BLaER1 treated with 17β-estradiol and CSF1 and Interleukin-3, amounts not matched to agents 10 nM and 100 nM (cell line): ENCODE data around the gene BRSK2.

Source experiments
- H3K27ac ChIP-seq, 11 experiments: shearing (Covaris generic); formaldehyde crosslinking; 2 replicates each; pipeline ENCODE4 v1.8.1; 2022
- H3K27me3 ChIP-seq, 11 experiments: shearing (Covaris generic); formaldehyde crosslinking; 2 replicates each; pipeline ENCODE4 v1.8.1; 2022
- H3K36me3 ChIP-seq, 11 experiments: shearing (Covaris generic); formaldehyde crosslinking; 2 replicates each; pipeline ENCODE4 v1.8.1; 2022
- H3K4me1 ChIP-seq, 10 experiments: shearing (Covaris generic); formaldehyde crosslinking; 2 replicates each; pipeline ENCODE4 v1.8.1; 2022
- H3K4me2 ChIP-seq, 11 experiments: shearing (Covaris generic); formaldehyde crosslinking; 2 replicates each; pipeline ENCODE4 v1.8.1; 2022
- H3K4me3 ChIP-seq, 10 experiments: shearing (Covaris generic); formaldehyde crosslinking; 2 replicates each; pipeline ENCODE4 v1.8.1; 2022
- H3K9ac ChIP-seq, 11 experiments: shearing (Covaris generic); formaldehyde crosslinking; 2 replicates each; pipeline ENCODE4 v1.8.1; 2022
- H3K9me3 ChIP-seq, 11 experiments: shearing (Covaris generic); formaldehyde crosslinking; replicated peaks in 1 of 11; 2 replicates each; pipeline ENCODE4 v1.8.1; 2022
- H4K20me1 ChIP-seq, 11 experiments: shearing (Covaris generic); formaldehyde crosslinking; 2 replicates each; pipeline ENCODE4 v1.8.1; 2022
- Cebpa-rat ChIP-seq, 11 experiments: shearing (Covaris generic); IDR thresholded peaks; 2 replicates each; pipeline ENCODE4 v1.8.1; 2022

Gene BRSK2

DNA sequence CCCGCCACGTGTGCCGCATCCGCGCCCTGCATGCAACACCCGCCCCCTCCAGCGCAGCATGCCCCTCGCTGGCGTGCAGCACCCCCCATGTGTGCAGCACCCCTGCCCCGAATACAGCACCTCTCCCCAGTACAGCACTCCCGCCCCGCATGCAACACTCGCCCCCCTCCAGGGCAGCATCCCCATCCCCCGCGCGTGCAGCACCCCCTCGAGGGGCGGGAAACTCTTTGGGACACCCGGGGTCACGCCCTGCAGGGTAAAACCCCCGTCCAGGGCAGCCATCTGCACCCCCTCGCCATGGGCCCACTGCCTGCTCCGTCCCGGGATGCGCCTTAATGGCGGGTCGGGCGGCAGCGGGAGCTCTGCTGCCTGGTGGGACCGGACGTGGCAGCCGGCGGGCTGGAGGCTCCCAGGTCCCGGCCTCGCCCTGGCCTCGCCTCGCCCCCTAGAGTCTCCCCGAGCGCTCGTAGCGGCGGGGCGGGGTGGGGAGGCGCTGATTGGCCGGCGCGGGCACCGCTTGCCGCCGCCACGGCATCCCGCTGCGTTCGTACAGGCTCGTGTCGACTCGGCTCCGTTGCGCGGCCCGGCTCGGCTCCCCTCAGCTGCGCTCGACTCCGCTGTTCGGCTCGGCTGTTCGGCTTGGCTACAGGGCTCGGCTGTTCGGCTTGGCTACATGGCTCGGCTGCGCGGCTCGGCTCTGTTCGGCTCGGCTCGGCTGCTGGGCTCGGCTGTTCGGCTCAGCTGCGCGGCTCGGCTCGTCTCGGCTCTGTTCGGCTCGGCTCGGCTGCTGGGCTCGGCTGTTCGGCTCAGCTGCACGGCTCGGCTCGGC lies 417 bp upstream of the BRSK2 start:
- Histone ChIP-seq H3K4me3 (peak overlapping the region; percentile 54 to 72 (median 62)), H3K27me3 (peaks cover 53 to 67% (median 62%) of the 10 kb centered on the region in 11 experiments), H3K9ac (peak overlapping the region; percentile 61 to 80 (median 72)), H3K9me3 (no peaks in the 10 kb centered on the region), H3K36me3 (no peaks in the 10 kb centered on the region), H3K27ac (peak overlapping the region in 6 of 11 experiments; percentile 6 to 58 (median 45); a peak in 11 of 22 replicates), H4K20me1 (peaks cover 0 to 42% (median 10%) of the 10 kb centered on the region in 11 experiments; a peak in 14 of 22 replicates), H3K4me2 (peak overlapping the region; percentile 95 to 100 (median 98)), H3K4me1 (peaks cover 20 to 37% (median 32%) of the 10 kb centered on the region in 10 experiments)
- TF ChIP-seq Cebpa-rat (IDR thresholded peaks at IDR 0.05), result no peak

DNA sequence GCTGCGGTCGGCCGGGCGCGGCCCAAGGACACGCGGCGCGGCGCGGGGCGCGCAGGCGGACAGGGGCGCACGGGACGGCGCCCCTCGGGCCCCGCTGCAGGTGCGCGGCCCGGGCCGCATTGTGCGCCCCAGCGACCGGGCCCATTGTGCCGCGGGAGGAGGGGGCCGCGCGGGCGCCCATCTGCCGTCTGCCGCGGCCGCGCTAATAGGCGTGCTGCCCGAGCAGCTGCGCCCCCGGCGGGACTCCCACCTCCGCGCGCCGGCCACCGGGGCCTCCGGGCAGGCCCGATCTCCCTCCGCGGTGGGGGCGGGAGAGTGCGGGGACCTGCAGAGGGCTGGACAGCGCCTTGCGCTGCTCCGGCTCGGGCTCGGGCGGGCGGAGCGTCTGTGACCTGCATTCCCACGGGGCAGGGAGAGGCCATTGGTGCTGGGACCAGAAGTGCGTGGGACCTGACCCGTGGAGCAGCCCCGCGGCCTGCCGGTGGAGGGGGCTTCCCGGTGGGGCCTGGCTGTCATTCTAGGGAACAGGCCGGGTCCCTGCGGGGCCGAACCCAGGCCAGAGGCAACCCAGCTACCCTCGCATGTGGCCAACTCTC lies 933 bp downstream of the BRSK2 start:
- Histone ChIP-seq H3K4me3 (peak overlapping the region in 1 of 10 experiments; percentile 19; a peak in 1 of 20 replicates), H3K36me3 (no peaks in the 10 kb centered on the region), H4K20me1 (peaks cover 0 to 42% (median 10%) of the 10 kb centered on the region in 11 experiments; a peak in 15 of 22 replicates), H3K9me3 (no peaks in the 10 kb centered on the region), H3K4me1 (peaks cover 10 to 26% (median 22%) of the 10 kb centered on the region in 10 experiments), H3K4me2 (peak overlapping the region in 7 of 11 experiments; percentile 11 to 99 (median 21); a peak in 5 of 22 replicates), H3K27me3 (peaks cover 53 to 67% (median 62%) of the 10 kb centered on the region in 11 experiments), H3K27ac (no peak overlapping the region), H3K9ac (no peak overlapping the region)
- no peak for TF ChIP-seq Cebpa-rat (IDR thresholded peaks at IDR 0.05)

DNA sequence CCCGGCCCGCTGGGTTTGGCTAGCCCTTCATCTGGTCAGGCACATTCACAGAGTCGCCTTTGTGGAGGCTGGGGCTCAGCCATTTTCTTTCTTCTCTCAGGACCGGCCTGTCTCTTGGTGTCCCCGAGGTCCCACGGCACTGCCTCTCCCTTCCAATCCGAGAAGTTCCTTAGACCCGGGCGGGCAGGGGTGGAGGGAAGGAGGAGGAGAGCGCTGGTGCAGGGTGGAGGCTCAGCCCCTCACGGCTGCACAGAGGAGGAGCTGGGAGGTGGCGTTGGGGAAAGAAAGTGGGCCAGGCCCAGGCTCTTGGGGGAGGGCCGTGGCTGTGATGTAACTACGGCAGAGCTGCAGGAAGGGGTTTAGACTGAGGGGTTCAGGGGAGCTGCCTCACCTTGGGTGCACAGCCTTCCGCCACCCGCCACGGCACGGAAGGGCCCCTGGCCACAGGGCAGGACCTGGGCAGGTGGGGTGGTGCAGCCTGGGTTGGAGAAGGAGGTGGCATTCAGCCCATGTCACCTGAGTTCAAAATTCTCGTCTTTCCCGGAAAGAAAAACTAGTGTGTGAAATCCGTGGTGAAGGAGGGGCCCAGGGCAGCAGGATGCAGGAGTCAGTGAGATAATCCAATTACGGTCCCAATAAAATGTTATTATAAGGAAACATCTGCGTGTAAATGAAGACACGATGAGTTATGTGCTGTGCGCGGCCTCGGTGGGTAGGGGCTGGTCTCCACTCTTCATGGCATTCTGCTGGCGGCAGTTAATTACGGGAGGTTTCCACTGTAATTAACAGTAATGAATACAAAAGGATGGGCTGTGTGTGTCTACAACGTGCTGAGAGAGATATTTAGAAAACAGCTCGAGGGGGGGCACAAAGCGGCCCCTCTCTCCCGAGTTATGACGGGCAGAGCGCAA lies 1.7 kb downstream of the BRSK2 start:
- H3K4me2 ChIP-seq, result peak overlapping the region in 4 of 11 experiments; percentile 11 to 35 (median 19); a peak in 3 of 22 replicates
- H3K27ac ChIP-seq, result no peak overlapping the region
- no peaks in the 10 kb centered on the region for H3K9me3 ChIP-seq
- TF ChIP-seq Cebpa-rat (IDR thresholded peaks at IDR 0.05), result no peak
- H4K20me1 ChIP-seq, result peaks cover 0 to 44% (median 10%) of the 10 kb centered on the region in 11 experiments; a peak in 15 of 22 replicates
- no peaks in the 10 kb centered on the region for H3K36me3 ChIP-seq
- H3K27me3 ChIP-seq, result peaks cover 53 to 67% (median 62%) of the 10 kb centered on the region in 11 experiments
- H3K9ac ChIP-seq, result no peak overlapping the region
- H3K4me3 ChIP-seq, result no peak overlapping the region
- peaks cover 10 to 26% (median 22%) of the 10 kb centered on the region in 10 experiments for H3K4me1 ChIP-seq

DNA sequence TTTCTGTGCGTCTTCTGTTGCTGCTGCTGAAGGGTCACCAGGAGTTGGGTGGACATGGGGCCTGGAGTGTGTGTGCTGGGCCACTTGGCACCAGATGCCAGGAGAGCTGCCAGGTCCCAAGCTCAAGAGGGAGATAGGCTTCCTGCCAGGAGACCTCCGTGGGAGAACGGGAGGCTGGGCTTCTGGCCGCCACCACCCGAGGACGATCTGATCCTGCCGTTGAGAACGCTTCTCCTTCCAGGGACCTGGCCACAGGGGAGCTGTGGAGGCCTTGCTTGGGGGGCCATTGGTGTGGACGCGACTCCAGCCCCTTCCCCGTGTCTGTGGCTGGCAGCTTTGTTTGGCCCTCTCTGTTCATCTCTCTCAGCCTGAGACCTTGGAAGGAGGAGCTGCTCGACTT lies 2.4 kb downstream of the BRSK2 start:
- Histone ChIP-seq H3K9ac (no peak overlapping the region), H3K4me1 (peaks cover 10 to 26% (median 21%) of the 10 kb centered on the region in 10 experiments), H3K27me3 (peaks cover 53 to 66% (median 62%) of the 10 kb centered on the region in 11 experiments), H3K27ac (no peak overlapping the region), H3K4me3 (no peak overlapping the region), H3K36me3 (no peaks in the 10 kb centered on the region), H3K4me2 (no peak overlapping the region), H3K9me3 (no peaks in the 10 kb centered on the region), H4K20me1 (peaks cover 0 to 50% (median 11%) of the 10 kb centered on the region in 11 experiments; a peak in 16 of 22 replicates)
- no peak for TF ChIP-seq Cebpa-rat (IDR thresholded peaks at IDR 0.05)

DNA sequence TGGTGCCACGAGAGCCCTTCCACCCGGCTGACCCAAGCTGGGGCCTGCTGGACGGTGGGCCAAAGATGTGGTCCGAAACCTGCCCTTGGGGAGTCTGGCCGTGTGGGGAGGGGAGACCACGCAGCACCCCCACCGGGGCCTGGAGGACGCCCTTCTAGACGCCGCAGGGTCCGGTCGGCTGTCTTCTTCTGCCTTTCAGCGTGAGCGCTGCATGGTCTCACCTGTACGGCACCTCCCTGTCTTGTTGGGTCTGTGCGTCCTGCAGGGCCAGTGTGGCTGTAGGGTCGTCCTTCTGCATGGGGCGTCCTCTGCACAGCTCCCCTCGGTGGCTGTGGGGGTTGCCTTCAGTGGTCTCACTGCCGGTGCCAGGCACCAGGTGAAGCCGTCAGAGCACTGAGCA lies 2.8 kb downstream of the BRSK2 start:
- Histone ChIP-seq H3K9me3 (no peaks in the 10 kb centered on the region), H3K4me1 (peaks cover 10 to 24% (median 17%) of the 10 kb centered on the region in 10 experiments), H3K27me3 (peaks cover 53 to 62% (median 61%) of the 10 kb centered on the region in 11 experiments), H3K9ac (no peak overlapping the region), H4K20me1 (peaks cover 0 to 54% (median 11%) of the 10 kb centered on the region in 11 experiments; a peak in 16 of 22 replicates), H3K36me3 (no peaks in the 10 kb centered on the region), H3K4me2 (no peak overlapping the region), H3K4me3 (no peak overlapping the region), H3K27ac (no peak overlapping the region)
- no peak for TF ChIP-seq Cebpa-rat (IDR thresholded peaks at IDR 0.05)

DNA sequence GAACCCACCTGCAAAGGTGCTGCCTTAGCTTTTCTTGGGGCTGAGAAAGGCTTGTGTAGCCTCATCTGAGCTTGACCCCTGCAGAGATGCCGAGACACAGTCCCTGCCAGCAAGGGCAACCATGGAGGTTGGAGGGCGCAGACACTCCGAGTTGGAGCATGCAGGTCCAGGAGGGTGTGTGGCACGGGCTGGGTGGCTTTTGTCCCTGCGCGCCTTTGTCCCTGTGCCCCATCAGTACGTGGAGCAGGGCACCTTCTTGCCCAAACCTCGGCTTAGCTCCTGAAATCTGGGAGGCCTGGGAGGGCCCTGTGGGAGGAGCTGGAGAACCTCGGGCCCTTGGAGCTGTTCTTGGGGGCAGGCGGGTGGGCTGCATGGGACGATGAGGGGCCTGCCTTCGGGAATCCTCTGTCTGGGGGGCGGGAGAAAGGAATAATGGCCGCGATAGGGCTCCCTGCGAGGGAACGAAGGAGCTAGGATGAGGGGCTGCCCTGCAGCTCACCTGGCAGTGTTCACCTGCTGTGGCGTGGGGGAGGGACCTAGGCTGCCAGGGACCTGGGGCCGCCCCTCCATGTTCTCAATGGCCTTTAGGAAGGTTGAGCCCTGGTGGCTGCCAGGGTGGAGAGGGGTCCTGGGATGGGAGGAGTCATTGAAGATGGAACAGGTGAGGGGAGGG lies 3.4 kb downstream of the BRSK2 start:
- Histone ChIP-seq H3K9ac (no peak overlapping the region), H3K9me3 (no peaks in the 10 kb centered on the region), H3K27ac (no peak overlapping the region), H3K27me3 (peaks cover 47 to 56% (median 55%) of the 10 kb centered on the region in 11 experiments), H3K4me1 (peaks cover 10 to 18% (median 12%) of the 10 kb centered on the region in 10 experiments), H4K20me1 (peaks cover 0 to 60% (median 11%) of the 10 kb centered on the region in 11 experiments; a peak in 16 of 22 replicates), H3K4me2 (no peak overlapping the region), H3K36me3 (no peaks in the 10 kb centered on the region), H3K4me3 (no peak overlapping the region)
- TF ChIP-seq Cebpa-rat (IDR thresholded peaks at IDR 0.05), result no peak

DNA sequence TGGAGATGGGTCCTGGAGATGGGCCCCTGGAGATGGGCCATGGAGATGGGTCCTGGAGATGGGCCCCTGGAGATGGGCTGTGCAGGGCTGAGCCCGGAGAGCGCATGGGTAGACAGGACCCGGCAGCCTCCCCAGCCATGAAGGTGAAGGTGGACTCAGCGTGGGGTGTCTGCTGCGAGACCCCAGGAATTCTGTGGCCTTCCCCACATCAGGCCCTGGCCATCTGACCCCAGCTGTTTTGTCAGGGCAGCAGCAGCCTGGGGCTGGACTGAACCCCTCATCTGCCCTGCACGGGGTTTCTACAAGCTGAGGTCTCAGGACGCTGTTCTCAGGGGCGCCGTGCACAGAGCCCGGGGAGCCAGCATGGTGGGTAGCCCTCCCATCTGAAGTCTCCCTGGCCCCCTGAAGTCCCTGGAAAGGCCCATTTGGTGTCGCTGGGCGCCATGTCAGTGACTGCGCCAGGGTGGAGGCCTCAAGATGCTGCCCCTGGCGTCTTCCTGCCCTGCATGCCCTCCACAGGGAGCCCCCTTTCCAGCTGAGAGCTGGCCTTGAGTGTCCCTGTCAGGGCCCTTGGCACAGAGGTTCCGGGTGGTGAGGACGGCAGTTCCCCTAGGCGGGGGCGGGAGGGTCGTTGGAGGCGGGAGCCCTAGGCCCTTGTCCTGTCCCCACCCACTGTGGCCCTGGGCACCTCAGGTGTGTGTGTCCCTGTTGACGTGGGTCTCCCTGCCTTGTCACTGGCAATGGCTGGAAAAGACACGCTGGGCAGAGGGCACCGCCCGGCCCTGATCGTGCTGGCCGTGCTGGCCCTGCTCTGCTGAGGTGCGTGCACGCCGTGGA lies 5.4 kb downstream of the BRSK2 start:
- TF ChIP-seq Cebpa-rat (IDR thresholded peaks at IDR 0.05), result no peak
- no peaks in the 10 kb centered on the region for H3K36me3 ChIP-seq
- no peaks in the 10 kb centered on the region for H3K9me3 ChIP-seq
- no peak overlapping the region for H3K4me3 ChIP-seq
- peaks cover 0 to 80% (median 30%) of the 10 kb centered on the region in 11 experiments; a peak in 17 of 22 replicates for H4K20me1 ChIP-seq
- H3K9ac ChIP-seq, result no peak overlapping the region
- H3K4me1 ChIP-seq, result peaks cover 0 to 7% (median 0%) of the 10 kb centered on the region in 10 experiments; a peak in 3 of 20 replicates
- peaks cover 35 to 56% (median 44%) of the 10 kb centered on the region in 11 experiments for H3K27me3 ChIP-seq
- no peak overlapping the region for H3K4me2 ChIP-seq
- no peak overlapping the region for H3K27ac ChIP-seq
